ENCODE results near the gene KDM2B. TPM values are rescaled to one million over a fixed set of nuclear protein-coding genes. Genes with fewer than 3 reads are reported as not detected.

The KDM2B gene
- total and polyA plus RNA-seq, 2 of the 8 experiments (the other 6 are each of a cell fraction or from before 2014, with no cell fraction given): 111 to 162 TPM

GRCh38 chr12:121578230-121579189, 2.3 kb downstream of the KDM2B start:
- Histone ChIP-seq H3K4me3 (ENCODE audit: extremely low read depth in 1 of 4, insufficient read depth in 2 of 4, low read depth in 3 of 4, low read length in 4 of 4) (peak overlapping the region; percentile 60 to 88 (median 81)), H2BK120ac (replicated peaks; ENCODE audit: low read depth, low read length) (peak overlapping the region; percentile 89), H3K79me1 (ENCODE audit: low read depth, low read length) (peaks cover 17% of the 10 kb centered on the region), H3K27me3 (replicated peaks in 1 of 4; ENCODE audit: control insufficient read depth in 3 of 4, extremely low read depth in 1 of 4, insufficient read depth in 3 of 4, low read length in 3 of 4) (no peaks in the 10 kb centered on the region), H4K5ac (ENCODE audit: insufficient read length, low read depth, low read length) (peak overlapping the region; percentile 95), H3K9ac (replicated peaks in 1 of 4; ENCODE audit: extremely low read depth in 1 of 4, low read depth in 3 of 4, low read length in 3 of 4) (peak overlapping the region; percentile 61 to 90 (median 88)), H2AK5ac (ENCODE audit: low read depth, low read length) (peak overlapping the region; percentile 59; the same call in 1 of the 2 replicates), H2AFZ (ENCODE audit: low read length) (no peak overlapping the region), H4K20me1 (replicated peaks in 1 of 2; ENCODE audit: control insufficient read depth in 1 of 2, insufficient read depth in 2 of 2, low read length in 2 of 2) (peaks cover 0 to 2% of the 10 kb centered on the region in 2 experiments), H2BK5ac (ENCODE audit: low read depth, low read length) (peak overlapping the region; percentile 98), H4K91ac (replicated peaks; ENCODE audit: insufficient read length, low read length) (peak overlapping the region; percentile 98), H3K4ac (replicated peaks; ENCODE audit: insufficient read length, low read depth, low read length) (peak overlapping the region; percentile 93), H2BK12ac (ENCODE audit: low read depth, low read length) (peak overlapping the region; percentile 98), H3K79me2 (ENCODE audit: control insufficient read depth in 1 of 2, insufficient read depth in 2 of 2, low read length in 2 of 2) (peaks cover 0 to 64% of the 10 kb centered on the region in 2 experiments; a peak in 2 of 4 replicates), H3K23ac (ENCODE audit: insufficient read length) (no peak overlapping the region), H2BK15ac (ENCODE audit: low read length) (peak overlapping the region; percentile 99; the same call in 1 of the 2 replicates), H3K14ac (ENCODE audit: insufficient read length) (no peak overlapping the region), H4K8ac (ENCODE audit: extremely low read depth, insufficient read depth, low read length) (peak overlapping the region; percentile 96), H3K56ac (replicated peaks; ENCODE audit: insufficient read length, low read depth, low read length) (peak overlapping the region; percentile 91), H3K4me2 (ENCODE audit: insufficient read depth in 1 of 2, low read depth in 2 of 2, low read length in 2 of 2) (peak overlapping the region; percentile 90 to 100), H3K36me3 (ENCODE audit: control insufficient read depth in 2 of 4, insufficient read depth in 4 of 4, low read length in 3 of 4) (peaks cover 20 to 28% (median 20%) of the 10 kb centered on the region in 4 experiments), H3K23me2 (ENCODE audit: low read depth, low read length) (peaks cover 28% of the 10 kb centered on the region), H2BK20ac (ENCODE audit: low read length) (peak overlapping the region; percentile 93), H3K18ac (ENCODE audit: extremely low read depth, low read length) (peak overlapping the region; percentile 98), H3K9me3 (ENCODE audit: insufficient read depth in 2 of 2, low read depth in 1 of 2, low read length in 1 of 2) (no peaks in the 10 kb centered on the region), H3K4me1 (replicated peaks in 1 of 4; ENCODE audit: control insufficient read depth in 3 of 4, insufficient read depth in 4 of 4, low read length in 3 of 4) (peaks cover 10 to 27% (median 20%) of the 10 kb centered on the region in 4 experiments), H3K27ac (ENCODE audit: low read depth, low read length) (peak overlapping the region; percentile 95)
- FAIRE-seq: no peak
- ChIA-PET POLR2A (ENCODE audit: partially characterized antibody) (interaction anchor here (0.6 to 31.0 kb wide), 20 partner anchors 8 to 997 kb away, joined by 3 to 793 read pairs (median 6); partner anchors contain the start of genes MORN3 and ORAI1), CTCF (ENCODE audit: partially characterized antibody) (interaction anchor here (0.6 to 6.6 kb wide), 9 partner anchors 22 to 233 kb away, joined by 3 to 57 read pairs (median 5); partner anchors contain the start of genes MORN3 and ORAI1)
- peak; percentile 34 to 76 for DNase-seq (ENCODE audit: low read depth in 1 of 2, low spot score in 2 of 2)
- 1% methylated on average over 59 of the region's 77 CpGs; no CpG with 5 or more reads in 1 of the 2 experiments for WGBS, 2 experiments (ENCODE audit: extremely low coverage in 1 of 2, insufficient coverage in 1 of 2, insufficient read length in 1 of 2, insufficient replicate concordance in 2 of 2, low coverage in 1 of 2, low lambda C conversion rate in 2 of 2, missing lambda C conversion rate in 1 of 2)
- TF ChIP-seq CREB1 (IDR thresholded peaks at IDR 0.05) (peak; percentile 50; the same call in 1 of the 2 replicates), MAFK (IDR thresholded peaks at IDR 0.05; ENCODE audit: low read depth, low read length) (no peak), BACH1 (IDR thresholded peaks at IDR 0.05; ENCODE audit: low read length) (no peak), BCL11A (IDR thresholded peaks at IDR 0.05; ENCODE audit: low read depth in 2 of 2, low read length in 2 of 2) (no peak), EGR1 (IDR thresholded peaks at IDR 0.05; ENCODE audit: borderline replicate concordance, low read depth, low read length) (no peak), GABPA (IDR thresholded peaks at IDR 0.05; ENCODE audit: borderline replicate concordance, insufficient read depth, low read length) (no peak), SAP30 (IDR thresholded peaks at IDR 0.05; ENCODE audit: insufficient read depth, insufficient replicate concordance, low read length) (peak; percentile 53), PHF8 (conservative IDR thresholded peaks at IDR 0.05; ENCODE audit: low read depth, low read length) (peak; percentile 43; the same call in 1 of the 2 replicates), HDAC6 (IDR thresholded peaks at IDR 0.05; ENCODE audit: low read depth, low read length) (no peak), RNF2 (IDR thresholded peaks at IDR 0.05; ENCODE audit: borderline replicate concordance, low read depth, low read length, missing control alignments, poor library complexity, severe bottlenecking) (no peak)
